SH-SY5Y (cell line): ENCODE data around the gene COX7A2L.

Experiments used
- GATA2 ChIP-seq: IDR thresholded peaks from 2 replicates; pipeline ENCODE4 v1.6.1; 2011; ENCODE audit warnings: mild to moderate bottlenecking, low read depth, low read length
- GATA3 ChIP-seq: IDR thresholded peaks from 2 replicates; pipeline ENCODE4 v1.6.1; 2011; ENCODE audit warnings: low read depth, mild to moderate bottlenecking, low read length, moderate library complexity

GRCh38 chr2:42337846-42338566 is 23.0 kb downstream of the COX7A2L start:
- TF ChIP-seq GATA2 (no peak), GATA3 (no peak)
